Measurements from ENCODE around the gene FREM1. TPM values are rescaled to one million over a fixed set of nuclear protein-coding genes. Genes with fewer than 3 reads are reported as not detected.

FREM1 gene
- total RNA-seq, 1 experiment from 2014 or later = 1.2 TPM

GRCh38 chr9:14849296-14849695, 60.9 kb downstream of the FREM1 start:
- TF ChIP-seq CTCF (conservative IDR thresholded peaks at IDR 0.05; ENCODE audit: low read depth, low read length) (no peak), EZH2phosphoT487 (IDR thresholded peaks at IDR 0.05; ENCODE audit: borderline replicate concordance, low read length) (no peak), EZH2 (IDR thresholded peaks at IDR 0.05; ENCODE audit: low read length, unreplicated experiment) (no peak)
- no peak overlapping the region for H3K4me2 ChIP-seq (ENCODE audit: low read length)
- no peaks in the 10 kb centered on the region for H3K9me3 ChIP-seq (ENCODE audit: low read length)
- no peaks in the 10 kb centered on the region for H3K4me1 ChIP-seq (ENCODE audit: insufficient read depth, low read length)
- no peaks in the 10 kb centered on the region for H4K20me1 ChIP-seq (ENCODE audit: low read length)
- no peak overlapping the region for H3K4me3 ChIP-seq (ENCODE audit: low read length)
- no peak overlapping the region for H3K9ac ChIP-seq (ENCODE audit: low read length)
- no TSS peak for BruUV-seq (replicated peaks)
- intact Hi-C loops (cut with micrococcal nuclease) = loop anchor here (5.0 kb wide), 1 partner anchor 82 kb away; no protein-coding TSS in a partner anchor
- CTCF ChIA-PET = no interaction called here
- H3F3A ChIP-seq (ENCODE audit: low read length, unreplicated experiment) = no peaks in the 10 kb centered on the region
- no peaks in the 10 kb centered on the region for H3K79me2 ChIP-seq (ENCODE audit: low read length)
- ATAC-seq (no peak), DNase-seq (no peak)
- H2AFZ ChIP-seq (ENCODE audit: low read length) = no peak overlapping the region
- no peaks in the 10 kb centered on the region; the same call in 1 of the 2 replicates for H3K36me3 ChIP-seq (ENCODE audit: low read depth, low read length)
- POLR2A ChIA-PET (ENCODE audit: unreplicated experiment) = no interaction called here
- no peaks in the 10 kb centered on the region for H3K9me2 ChIP-seq (replicated peaks; ENCODE audit: low read length)
- H3K27ac ChIP-seq (ENCODE audit: low read length) = no peak overlapping the region
- no peaks in the 10 kb centered on the region for H3K27me3 ChIP-seq (ENCODE audit: low read length)

- H4K20me1 ChIP-seq (ENCODE audit: low read length) = no peaks in the 10 kb centered on the region
- CTCF ChIA-PET = no interaction called here
- intact Hi-C loops (cut with micrococcal nuclease) = loop anchor here (5.0 kb wide), 1 partner anchor 80 kb away; no protein-coding TSS in a partner anchor
- POLR2A ChIA-PET (ENCODE audit: unreplicated experiment) = no interaction called here
- no peaks in the 10 kb centered on the region for H3K27me3 ChIP-seq (ENCODE audit: low read length)
- no peak overlapping the region for H2AFZ ChIP-seq (ENCODE audit: low read length)
- ATAC-seq (peak; percentile 84), DNase-seq (peak; percentile 64)
- H3K9ac ChIP-seq (ENCODE audit: low read length) = no peak overlapping the region
- no peaks in the 10 kb centered on the region; the same call in 1 of the 2 replicates for H3K36me3 ChIP-seq (ENCODE audit: low read depth, low read length)
- H3K9me2 ChIP-seq (replicated peaks; ENCODE audit: low read length) = no peaks in the 10 kb centered on the region
- H3F3A ChIP-seq (ENCODE audit: low read length, unreplicated experiment) = no peaks in the 10 kb centered on the region
- no peak overlapping the region for H3K4me2 ChIP-seq (ENCODE audit: low read length)
- TF ChIP-seq CTCF (conservative IDR thresholded peaks at IDR 0.05; ENCODE audit: low read depth, low read length) = peak; percentile 80
- no peak for TF ChIP-seq EZH2phosphoT487 (IDR thresholded peaks at IDR 0.05; ENCODE audit: borderline replicate concordance, low read length)
- no peaks in the 10 kb centered on the region for H3K9me3 ChIP-seq (ENCODE audit: low read length)
- no TSS peak for BruUV-seq (replicated peaks)
- no peak overlapping the region for H3K4me3 ChIP-seq (ENCODE audit: low read length)
- no peak overlapping the region for H3K27ac ChIP-seq (ENCODE audit: low read length)
- H3K4me1 ChIP-seq (ENCODE audit: insufficient read depth, low read length) = no peaks in the 10 kb centered on the region
- H3K79me2 ChIP-seq (ENCODE audit: low read length) = no peaks in the 10 kb centered on the region
Measured at GRCh38 chr9:14846871-14847311, 63.3 kb downstream of the FREM1 start.

- Histone ChIP-seq H3K9me3 (ENCODE audit: low read length) (no peaks in the 10 kb centered on the region), H3F3A (ENCODE audit: low read length, unreplicated experiment) (no peaks in the 10 kb centered on the region), H2AFZ (ENCODE audit: low read length) (no peak overlapping the region), H3K9ac (ENCODE audit: low read length) (no peak overlapping the region), H3K4me3 (ENCODE audit: low read length) (no peak overlapping the region), H3K4me1 (ENCODE audit: insufficient read depth, low read length) (no peaks in the 10 kb centered on the region), H3K4me2 (ENCODE audit: low read length) (no peak overlapping the region), H3K27me3 (ENCODE audit: low read length) (no peaks in the 10 kb centered on the region), H3K79me2 (ENCODE audit: low read length) (no peaks in the 10 kb centered on the region), H4K20me1 (ENCODE audit: low read length) (no peaks in the 10 kb centered on the region), H3K9me2 (replicated peaks; ENCODE audit: low read length) (no peaks in the 10 kb centered on the region), H3K27ac (ENCODE audit: low read length) (no peak overlapping the region), H3K36me3 (ENCODE audit: low read depth, low read length) (no peaks in the 10 kb centered on the region; the same call in 1 of the 2 replicates)
- ATAC-seq (no peak), DNase-seq (no peak)
- ChIA-PET CTCF (no interaction called here), POLR2A (ENCODE audit: unreplicated experiment) (no interaction called here)
- TF ChIP-seq CTCF (conservative IDR thresholded peaks at IDR 0.05; ENCODE audit: low read depth, low read length) (no peak), EZH2 (IDR thresholded peaks at IDR 0.05; ENCODE audit: low read length, unreplicated experiment) (no peak), EZH2phosphoT487 (IDR thresholded peaks at IDR 0.05; ENCODE audit: borderline replicate concordance, low read length) (no peak)
- intact Hi-C loops (cut with micrococcal nuclease) = no loop called here
- no TSS peak for BruUV-seq (replicated peaks)
Measured at GRCh38 chr9:14843163-14843562, 67.1 kb downstream of the FREM1 start.

Data from PC-3 (cell line).